Neural progenitor cell (in vitro differentiated cells): ENCODE measurements around the gene GLE1. TPM values are rescaled to one million over a fixed set of nuclear protein-coding genes. Genes with fewer than 3 reads are reported as not detected.

ENCODE experiments used
- DNase-seq: peaks from one replicate; pipeline ENCODE4 v3.0.0-alpha.2; 2016; ENCODE audit warnings: low spot score
- H2AFZ ChIP-seq: fragments of 200-600 bp; sonication (generic); replicated peaks from 2 replicates; pipeline ENCODE4 v1.6.1; 2016; ENCODE audit warnings: antibody characterized with exemption
- H3F3A ChIP-seq: fragments of 200-600 bp; sonication (generic); 2 replicates; pipeline ENCODE4 v1.6.1; 2016; ENCODE audit warnings: antibody characterized with exemption, low read depth
- H3K27ac ChIP-seq: fragments of 200-600 bp; sonication (generic); 2 replicates; pipeline ENCODE4 v1.5.1; 2016; ENCODE audit warnings: mild to moderate bottlenecking
- H3K27me3 ChIP-seq: fragments of 200-600 bp; sonication (generic); 2 replicates; pipeline ENCODE4 v1.6.1; 2016; ENCODE audit warnings: mild to moderate bottlenecking, moderate library complexity
- H3K36me3 ChIP-seq: fragments of 200-600 bp; sonication (generic); 2 replicates; pipeline ENCODE4 v1.5.1; 2016
- H3K4me1 ChIP-seq: fragments of 200-600 bp; sonication (generic); 2 replicates; pipeline ENCODE4 v1.6.1; 2016; ENCODE audit warnings: mixed run types
- H3K4me2 ChIP-seq: fragments of 200-600 bp; sonication (generic); 2 replicates; pipeline ENCODE4 v1.6.1; 2016
- H3K4me3 ChIP-seq: fragments of 200-600 bp; sonication (generic); 2 replicates; pipeline ENCODE4 v1.5.1; 2016
- H3K79me2 ChIP-seq: fragments of 200-600 bp; sonication (generic); 2 replicates; pipeline ENCODE4 v1.6.1; 2016; ENCODE audit warnings: low read depth
- H3K9ac ChIP-seq: fragments of 200-600 bp; sonication (generic); 2 replicates; pipeline ENCODE4 v1.6.1; 2016
- H3K9me3 ChIP-seq: fragments of 200-600 bp; sonication (generic); 2 replicates; pipeline ENCODE4 v1.5.1; 2016; ENCODE audit warnings: low read depth
- H4K20me1 ChIP-seq: fragments of 200-600 bp; sonication (generic); 2 replicates; pipeline ENCODE4 v1.6.1; 2016; ENCODE audit warnings: low read depth
- H3K27ac Mint-ChIP-seq: 3 replicates; pipeline ENCODE4 v1.8.0; 2021; ENCODE audit warnings: mixed read lengths
- H3K27me3 Mint-ChIP-seq: 2 replicates; pipeline ENCODE4 v1.8.0; 2022; ENCODE audit warnings: low read depth, mild to moderate bottlenecking, inconsistent platforms, moderate library complexity, mixed read lengths; ENCODE audit not compliant: insufficient read depth
- H3K36me3 Mint-ChIP-seq: 3 replicates; pipeline ENCODE4 v1.8.0; 2021; ENCODE audit warnings: mixed read lengths
- H3K4me1 Mint-ChIP-seq: 3 replicates; pipeline ENCODE4 v1.8.0; 2021; ENCODE audit warnings: mixed read lengths
- H3K4me3 Mint-ChIP-seq: 3 replicates; pipeline ENCODE4 v1.8.0; 2021; ENCODE audit warnings: mild to moderate bottlenecking, moderate library complexity, mixed read lengths
- H3K9me3 Mint-ChIP-seq: 3 replicates; pipeline ENCODE4 v1.8.0; 2020; ENCODE audit warnings: mixed read lengths
- EZH2 ChIP-seq: fragments of 200-600 bp; sonication (generic); IDR thresholded peaks from 2 replicates; pipeline ENCODE4 v1.6.1; 2017; ENCODE audit warnings: antibody characterized with exemption, mild to moderate bottlenecking, moderate library complexity
- EZH2phosphoT487 ChIP-seq: fragments of 200-600 bp; sonication (generic); IDR thresholded peaks from 2 replicates; pipeline ENCODE4 v1.6.1; 2017; ENCODE audit warnings: antibody characterized with exemption
- total RNA-seq: library from RNA; depleted of rRNA; stranded (reverse); fragments of >200 nt; gene quantifications from 2 replicates; pipeline ENCODE4 v1.2.3, GENCODE V29; 2015; ENCODE audit warnings: low replicate concordance
- TF ChIP-seq, protein P1 (sequence below): fragments of 200-600 bp; sonication (generic); IDR thresholded peaks from 2 replicates; pipeline ENCODE4 v1.5.1; 2017; ENCODE audit warnings: antibody characterized with exemption, mild to moderate bottlenecking

The GLE1 gene
- total RNA-seq, 1 donor from 2014 or later, result 22.7 TPM

DNA sequence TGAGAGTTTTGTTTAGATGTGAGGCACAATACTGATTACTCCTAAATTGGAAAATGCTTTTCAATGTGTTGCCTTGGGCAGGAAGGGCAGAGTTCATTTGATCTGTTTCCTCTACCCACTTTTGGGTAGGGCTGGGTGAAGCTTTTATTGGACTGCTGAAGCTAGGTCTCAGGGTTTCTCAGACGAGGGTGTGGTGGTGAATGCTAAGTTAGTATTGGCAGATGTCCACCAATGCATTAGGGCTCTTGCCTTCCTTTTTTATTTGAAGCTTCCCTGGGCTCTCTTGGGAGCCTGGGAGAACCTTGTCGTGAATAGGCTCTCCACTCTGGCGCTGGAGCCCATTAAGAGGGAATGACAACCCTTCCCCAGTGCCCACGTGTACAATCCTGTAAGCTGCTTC, 71.0 kb downstream of the GLE1 start:
- H3K4me3 Mint-ChIP-seq, result no peak overlapping the region
- no peak overlapping the region for H3K9ac ChIP-seq
- H3K4me1 Mint-ChIP-seq, result no peaks in the 10 kb centered on the region
- peaks cover 40% of the 10 kb centered on the region for H3K36me3 Mint-ChIP-seq
- no peaks in the 10 kb centered on the region for H3K4me1 ChIP-seq
- no peak overlapping the region for H3K27ac ChIP-seq
- H3K27me3 Mint-ChIP-seq, result no peaks in the 10 kb centered on the region
- H3K27ac Mint-ChIP-seq, result no peak overlapping the region
- peaks cover 6% of the 10 kb centered on the region for H3F3A ChIP-seq
- H4K20me1 ChIP-seq, result no peaks in the 10 kb centered on the region
- no peak overlapping the region for H3K4me3 ChIP-seq
- no peak overlapping the region for H2AFZ ChIP-seq
- H3K36me3 ChIP-seq, result peaks cover 12% of the 10 kb centered on the region
- H3K27me3 ChIP-seq, result no peaks in the 10 kb centered on the region
- H3K9me3 Mint-ChIP-seq, result no peaks in the 10 kb centered on the region
- no peak for TF ChIP-seq EZH2phosphoT487
- TF ChIP-seq EZH2, result no peak
- TF ChIP-seq, protein P1, sequence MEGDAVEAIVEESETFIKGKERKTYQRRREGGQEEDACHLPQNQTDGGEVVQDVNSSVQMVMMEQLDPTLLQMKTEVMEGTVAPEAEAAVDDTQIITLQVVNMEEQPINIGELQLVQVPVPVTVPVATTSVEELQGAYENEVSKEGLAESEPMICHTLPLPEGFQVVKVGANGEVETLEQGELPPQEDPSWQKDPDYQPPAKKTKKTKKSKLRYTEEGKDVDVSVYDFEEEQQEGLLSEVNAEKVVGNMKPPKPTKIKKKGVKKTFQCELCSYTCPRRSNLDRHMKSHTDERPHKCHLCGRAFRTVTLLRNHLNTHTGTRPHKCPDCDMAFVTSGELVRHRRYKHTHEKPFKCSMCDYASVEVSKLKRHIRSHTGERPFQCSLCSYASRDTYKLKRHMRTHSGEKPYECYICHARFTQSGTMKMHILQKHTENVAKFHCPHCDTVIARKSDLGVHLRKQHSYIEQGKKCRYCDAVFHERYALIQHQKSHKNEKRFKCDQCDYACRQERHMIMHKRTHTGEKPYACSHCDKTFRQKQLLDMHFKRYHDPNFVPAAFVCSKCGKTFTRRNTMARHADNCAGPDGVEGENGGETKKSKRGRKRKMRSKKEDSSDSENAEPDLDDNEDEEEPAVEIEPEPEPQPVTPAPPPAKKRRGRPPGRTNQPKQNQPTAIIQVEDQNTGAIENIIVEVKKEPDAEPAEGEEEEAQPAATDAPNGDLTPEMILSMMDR, result no peak
- no peaks in the 10 kb centered on the region for H3K9me3 ChIP-seq
- no peak for DNase-seq
- H3K79me2 ChIP-seq, result no peaks in the 10 kb centered on the region
- H3K4me2 ChIP-seq, result no peak overlapping the region

DNA sequence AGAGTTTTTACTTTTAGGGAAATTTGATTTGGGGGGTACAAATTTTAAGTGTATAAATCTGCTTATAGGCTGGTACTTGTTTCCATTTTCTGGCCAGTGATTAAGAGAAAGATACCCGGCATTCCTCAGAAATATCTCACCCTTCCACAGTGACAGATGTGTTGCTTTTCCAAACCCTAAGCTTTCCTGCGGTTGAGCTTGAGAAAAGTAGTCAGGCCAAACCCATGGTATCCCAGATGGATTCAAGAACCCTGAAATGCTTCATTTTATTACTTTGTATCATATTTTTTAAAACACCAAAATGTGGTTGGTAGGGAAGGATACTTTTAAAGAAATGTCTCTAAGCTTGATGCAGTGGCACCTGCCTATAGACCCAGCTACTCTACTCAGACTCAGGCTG, 71.4 kb downstream of the GLE1 start:
- Histone ChIP-seq H3K4me1 (no peaks in the 10 kb centered on the region), H3K4me2 (no peak overlapping the region), H3K9ac (no peak overlapping the region), H3K27ac (no peak overlapping the region), H3K9me3 (no peaks in the 10 kb centered on the region), H3K79me2 (no peaks in the 10 kb centered on the region), H3K36me3 (peaks cover 12% of the 10 kb centered on the region), H3F3A (peaks cover 6% of the 10 kb centered on the region), H4K20me1 (no peaks in the 10 kb centered on the region), H3K27me3 (no peaks in the 10 kb centered on the region), H3K4me3 (no peak overlapping the region), H2AFZ (no peak overlapping the region)
- Mint-ChIP-seq H3K4me1 (no peaks in the 10 kb centered on the region), H3K36me3 (peaks cover 44% of the 10 kb centered on the region), H3K9me3 (no peaks in the 10 kb centered on the region), H3K4me3 (no peak overlapping the region), H3K27me3 (no peaks in the 10 kb centered on the region), H3K27ac (no peak overlapping the region)
- TF ChIP-seq EZH2phosphoT487, result no peak
- no peak for TF ChIP-seq EZH2
- TF ChIP-seq, protein P1, result no peak
- no peak for DNase-seq

DNA sequence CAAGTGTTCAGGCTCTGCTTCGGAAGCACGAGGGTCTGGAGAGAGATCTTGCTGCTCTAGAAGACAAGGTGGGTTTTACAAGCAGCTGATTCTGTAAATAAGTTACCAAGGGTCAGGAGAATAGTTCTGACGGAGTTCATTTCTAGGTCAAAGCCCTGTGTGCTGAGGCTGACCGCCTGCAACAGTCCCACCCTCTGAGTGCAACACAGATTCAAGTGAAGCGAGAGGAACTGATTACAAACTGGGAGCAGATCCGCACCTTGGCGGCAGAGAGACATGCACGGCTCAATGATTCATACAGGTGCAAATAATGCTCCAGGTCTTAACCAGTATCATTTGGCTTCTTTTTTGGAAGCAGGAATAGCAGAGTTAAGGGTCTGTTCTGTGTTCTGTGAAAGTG, 72.7 kb downstream of the GLE1 start:
- no peak overlapping the region for H3K27ac Mint-ChIP-seq
- H3K4me1 ChIP-seq, result no peaks in the 10 kb centered on the region
- no peak overlapping the region for H3K4me3 ChIP-seq
- peaks cover 47% of the 10 kb centered on the region for H3K36me3 Mint-ChIP-seq
- H3K79me2 ChIP-seq, result no peaks in the 10 kb centered on the region
- H3K4me3 Mint-ChIP-seq, result no peak overlapping the region
- H3K4me2 ChIP-seq, result no peak overlapping the region
- H3K9me3 Mint-ChIP-seq, result no peaks in the 10 kb centered on the region
- H4K20me1 ChIP-seq, result no peaks in the 10 kb centered on the region
- TF ChIP-seq EZH2phosphoT487, result no peak
- TF ChIP-seq EZH2, result no peak
- TF ChIP-seq, protein P1, result no peak
- no peak overlapping the region for H3K27ac ChIP-seq
- peaks cover 6% of the 10 kb centered on the region for H3F3A ChIP-seq
- H3K9ac ChIP-seq, result no peak overlapping the region
- no peak overlapping the region for H2AFZ ChIP-seq
- DNase-seq, result no peak
- no peaks in the 10 kb centered on the region for H3K4me1 Mint-ChIP-seq
- peaks cover 21% of the 10 kb centered on the region for H3K36me3 ChIP-seq
- no peaks in the 10 kb centered on the region for H3K27me3 Mint-ChIP-seq
- H3K9me3 ChIP-seq, result no peaks in the 10 kb centered on the region
- H3K27me3 ChIP-seq, result no peaks in the 10 kb centered on the region

DNA sequence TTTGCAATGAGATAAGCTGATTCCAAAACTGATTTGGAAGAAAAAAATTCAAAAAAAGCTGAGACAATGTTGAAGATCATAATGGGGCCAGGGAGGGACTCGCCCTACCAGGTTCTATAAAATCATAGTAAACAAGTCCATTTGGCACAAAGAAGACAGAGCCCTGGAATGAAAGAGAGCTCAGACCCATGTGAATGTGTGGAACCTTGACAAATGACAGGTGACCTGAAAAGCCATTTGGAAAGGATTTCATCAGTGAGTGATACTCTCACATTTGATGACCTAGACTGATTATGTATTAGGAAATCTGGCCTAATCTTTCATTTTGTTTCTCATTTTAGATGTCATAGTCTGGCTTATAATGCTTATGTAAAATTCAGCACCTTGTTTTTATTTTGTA, 74.7 kb downstream of the GLE1 start:
- Histone ChIP-seq H3K4me3 (no peak overlapping the region), H2AFZ (no peak overlapping the region), H3K4me1 (no peaks in the 10 kb centered on the region), H4K20me1 (no peaks in the 10 kb centered on the region), H3F3A (peaks cover 6% of the 10 kb centered on the region), H3K27me3 (no peaks in the 10 kb centered on the region), H3K4me2 (no peak overlapping the region), H3K27ac (no peak overlapping the region), H3K79me2 (no peaks in the 10 kb centered on the region), H3K36me3 (peaks cover 27% of the 10 kb centered on the region), H3K9me3 (no peaks in the 10 kb centered on the region), H3K9ac (no peak overlapping the region)
- DNase-seq, result no peak
- Mint-ChIP-seq H3K27me3 (no peaks in the 10 kb centered on the region), H3K9me3 (no peaks in the 10 kb centered on the region), H3K27ac (no peak overlapping the region), H3K36me3 (peaks cover 61% of the 10 kb centered on the region), H3K4me3 (no peak overlapping the region), H3K4me1 (no peaks in the 10 kb centered on the region)
- TF ChIP-seq EZH2, result no peak
- TF ChIP-seq, protein P1, result no peak
